ENCODE data around the gene LRCH1. TPM values are rescaled to one million over a fixed set of nuclear protein-coding genes. Genes with fewer than 3 reads are reported as not detected.

Gene LRCH1
- total and polyA plus RNA-seq, 10 of the 15 experiments (the other 5 are each of a cell fraction or from before 2014, with no cell fraction given) = 5.3 to 48.9 (median 14.4) TPM

DNA sequence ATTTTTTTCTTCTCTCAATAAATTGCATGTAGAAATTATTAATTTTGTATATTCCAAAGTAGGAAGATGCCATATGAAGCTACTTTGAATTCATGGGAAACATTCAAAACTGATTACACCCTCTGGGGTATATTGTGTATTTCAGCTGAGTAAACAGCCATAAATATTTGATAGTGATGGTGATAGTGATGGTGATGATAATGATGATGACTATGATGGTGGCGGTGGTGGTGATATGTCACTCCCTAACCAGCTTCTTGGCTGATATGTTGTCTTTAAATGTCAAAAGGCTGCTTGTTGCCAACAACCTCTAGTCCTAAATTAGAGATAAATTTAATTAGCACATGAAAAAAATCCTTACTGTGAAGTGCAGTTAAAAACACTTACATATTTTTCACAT, 102.0 kb downstream of the LRCH1 start (continued):
- TF ChIP-seq, protein P1, sequence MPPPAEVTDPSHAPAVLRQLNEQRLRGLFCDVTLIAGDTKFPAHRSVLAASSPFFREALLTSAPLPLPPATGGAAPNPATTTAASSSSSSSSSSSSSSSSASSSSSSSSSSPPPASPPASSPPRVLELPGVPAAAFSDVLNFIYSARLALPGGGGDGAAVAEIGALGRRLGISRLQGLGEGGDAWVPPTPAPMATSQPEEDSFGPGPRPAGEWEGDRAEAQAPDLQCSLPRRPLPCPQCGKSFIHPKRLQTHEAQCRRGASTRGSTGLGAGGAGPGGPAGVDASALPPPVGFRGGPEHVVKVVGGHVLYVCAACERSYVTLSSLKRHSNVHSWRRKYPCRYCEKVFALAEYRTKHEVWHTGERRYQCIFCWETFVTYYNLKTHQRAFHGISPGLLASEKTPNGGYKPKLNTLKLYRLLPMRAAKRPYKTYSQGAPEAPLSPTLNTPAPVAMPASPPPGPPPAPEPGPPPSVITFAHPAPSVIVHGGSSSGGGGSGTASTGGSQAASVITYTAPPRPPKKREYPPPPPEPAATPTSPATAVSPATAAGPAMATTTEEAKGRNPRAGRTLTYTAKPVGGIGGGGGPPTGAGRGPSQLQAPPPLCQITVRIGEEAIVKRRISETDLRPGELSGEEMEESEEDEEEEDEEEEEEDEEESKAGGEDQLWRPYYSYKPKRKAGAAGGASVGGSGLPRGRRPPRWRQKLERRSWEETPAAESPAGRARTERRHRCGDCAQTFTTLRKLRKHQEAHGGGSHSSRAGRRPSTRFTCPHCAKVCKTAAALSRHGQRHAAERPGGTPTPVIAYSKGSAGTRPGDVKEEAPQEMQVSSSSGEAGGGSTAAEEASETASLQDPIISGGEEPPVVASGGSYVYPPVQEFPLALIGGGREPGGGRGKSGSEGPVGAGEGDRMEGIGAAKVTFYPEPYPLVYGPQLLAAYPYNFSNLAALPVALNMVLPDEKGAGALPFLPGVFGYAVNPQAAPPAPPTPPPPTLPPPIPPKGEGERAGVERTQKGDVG (CRISPR knock-in tag; IDR thresholded peaks at IDR 0.05) = no peak
- TF ChIP-seq RAD51 (IDR thresholded peaks at IDR 0.05) = no peak
- TF ChIP-seq KAT2A (conservative IDR thresholded peaks at IDR 0.05; ENCODE audit: control insufficient read depth, low read depth, low read length) = no peak
- TF ChIP-seq, protein P2, sequence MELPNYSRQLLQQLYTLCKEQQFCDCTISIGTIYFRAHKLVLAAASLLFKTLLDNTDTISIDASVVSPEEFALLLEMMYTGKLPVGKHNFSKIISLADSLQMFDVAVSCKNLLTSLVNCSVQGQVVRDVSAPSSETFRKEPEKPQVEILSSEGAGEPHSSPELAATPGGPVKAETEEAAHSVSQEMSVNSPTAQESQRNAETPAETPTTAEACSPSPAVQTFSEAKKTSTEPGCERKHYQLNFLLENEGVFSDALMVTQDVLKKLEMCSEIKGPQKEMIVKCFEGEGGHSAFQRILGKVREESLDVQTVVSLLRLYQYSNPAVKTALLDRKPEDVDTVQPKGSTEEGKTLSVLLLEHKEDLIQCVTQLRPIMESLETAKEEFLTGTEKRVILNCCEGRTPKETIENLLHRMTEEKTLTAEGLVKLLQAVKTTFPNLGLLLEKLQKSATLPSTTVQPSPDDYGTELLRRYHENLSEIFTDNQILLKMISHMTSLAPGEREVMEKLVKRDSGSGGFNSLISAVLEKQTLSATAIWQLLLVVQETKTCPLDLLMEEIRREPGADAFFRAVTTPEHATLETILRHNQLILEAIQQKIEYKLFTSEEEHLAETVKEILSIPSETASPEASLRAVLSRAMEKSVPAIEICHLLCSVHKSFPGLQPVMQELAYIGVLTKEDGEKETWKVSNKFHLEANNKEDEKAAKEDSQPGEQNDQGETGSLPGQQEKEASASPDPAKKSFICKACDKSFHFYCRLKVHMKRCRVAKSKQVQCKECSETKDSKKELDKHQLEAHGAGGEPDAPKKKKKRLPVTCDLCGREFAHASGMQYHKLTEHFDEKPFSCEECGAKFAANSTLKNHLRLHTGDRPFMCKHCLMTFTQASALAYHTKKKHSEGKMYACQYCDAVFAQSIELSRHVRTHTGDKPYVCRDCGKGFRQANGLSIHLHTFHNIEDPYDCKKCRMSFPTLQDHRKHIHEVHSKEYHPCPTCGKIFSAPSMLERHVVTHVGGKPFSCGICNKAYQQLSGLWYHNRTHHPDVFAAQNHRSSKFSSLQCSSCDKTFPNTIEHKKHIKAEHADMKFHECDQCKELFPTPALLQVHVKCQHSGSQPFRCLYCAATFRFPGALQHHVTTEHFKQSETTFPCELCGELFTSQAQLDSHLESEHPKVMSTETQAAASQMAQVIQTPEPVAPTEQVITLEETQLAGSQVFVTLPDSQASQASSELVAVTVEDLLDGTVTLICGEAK (IDR thresholded peaks at IDR 0.05; ENCODE audit: borderline replicate concordance) = no peak
- TF ChIP-seq, protein P3, sequence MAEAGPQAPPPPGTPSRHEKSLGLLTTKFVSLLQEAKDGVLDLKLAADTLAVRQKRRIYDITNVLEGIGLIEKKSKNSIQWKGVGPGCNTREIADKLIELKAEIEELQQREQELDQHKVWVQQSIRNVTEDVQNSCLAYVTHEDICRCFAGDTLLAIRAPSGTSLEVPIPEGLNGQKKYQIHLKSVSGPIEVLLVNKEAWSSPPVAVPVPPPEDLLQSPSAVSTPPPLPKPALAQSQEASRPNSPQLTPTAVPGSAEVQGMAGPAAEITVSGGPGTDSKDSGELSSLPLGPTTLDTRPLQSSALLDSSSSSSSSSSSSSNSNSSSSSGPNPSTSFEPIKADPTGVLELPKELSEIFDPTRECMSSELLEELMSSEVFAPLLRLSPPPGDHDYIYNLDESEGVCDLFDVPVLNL (IDR thresholded peaks at IDR 0.05; ENCODE audit: low read depth, low read length) = no peak

Measured in GM12878 (cell line).